ENCODE data around the gene MSANTD1.

- TF ChIP-seq, protein P1, sequence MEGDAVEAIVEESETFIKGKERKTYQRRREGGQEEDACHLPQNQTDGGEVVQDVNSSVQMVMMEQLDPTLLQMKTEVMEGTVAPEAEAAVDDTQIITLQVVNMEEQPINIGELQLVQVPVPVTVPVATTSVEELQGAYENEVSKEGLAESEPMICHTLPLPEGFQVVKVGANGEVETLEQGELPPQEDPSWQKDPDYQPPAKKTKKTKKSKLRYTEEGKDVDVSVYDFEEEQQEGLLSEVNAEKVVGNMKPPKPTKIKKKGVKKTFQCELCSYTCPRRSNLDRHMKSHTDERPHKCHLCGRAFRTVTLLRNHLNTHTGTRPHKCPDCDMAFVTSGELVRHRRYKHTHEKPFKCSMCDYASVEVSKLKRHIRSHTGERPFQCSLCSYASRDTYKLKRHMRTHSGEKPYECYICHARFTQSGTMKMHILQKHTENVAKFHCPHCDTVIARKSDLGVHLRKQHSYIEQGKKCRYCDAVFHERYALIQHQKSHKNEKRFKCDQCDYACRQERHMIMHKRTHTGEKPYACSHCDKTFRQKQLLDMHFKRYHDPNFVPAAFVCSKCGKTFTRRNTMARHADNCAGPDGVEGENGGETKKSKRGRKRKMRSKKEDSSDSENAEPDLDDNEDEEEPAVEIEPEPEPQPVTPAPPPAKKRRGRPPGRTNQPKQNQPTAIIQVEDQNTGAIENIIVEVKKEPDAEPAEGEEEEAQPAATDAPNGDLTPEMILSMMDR (IDR thresholded peaks at IDR 0.05; ENCODE audit: low read length): no peak
- no peak for TF ChIP-seq EZH2 (IDR thresholded peaks at IDR 0.05; ENCODE audit: borderline replicate concordance, low read length)
Observed at GRCh38 chr4:3211866-3212265, 37.1 kb upstream of the MSANTD1 start.
